HepG2 (cell line): ENCODE data around the gene NRL. TPM values are rescaled to one million over a fixed set of nuclear protein-coding genes. Genes with fewer than 3 reads are reported as not detected.

Experiments used
- ARHGAP35 ChIP-seq: sonication (generic); formaldehyde crosslinking; IDR thresholded peaks from 2 replicates; pipeline ENCODE4 v1.9.0; 2022; ENCODE audit warnings: mild to moderate bottlenecking, inconsistent platforms, moderate library complexity, missing genetic modification reagents, borderline replicate concordance
- E2F5 ChIP-seq: sonication (generic); formaldehyde crosslinking; conservative IDR thresholded peaks from 2 replicates; pipeline ENCODE4 v1.4.0; 2020; ENCODE audit warnings: missing genetic modification reagents
- EZH2 ChIP-seq: conservative IDR thresholded peaks from 2 replicates; pipeline ENCODE4 v1.6.1; 2012; ENCODE audit warnings: mild to moderate bottlenecking, low read depth, low read length, moderate library complexity
- HINFP ChIP-seq: sonication (generic); formaldehyde crosslinking; IDR thresholded peaks from 2 replicates; pipeline ENCODE4 v1.4.0; 2020; ENCODE audit warnings: low read depth, mild to moderate bottlenecking, missing genetic modification reagents
- HIVEP1 ChIP-seq: sonication (generic); formaldehyde crosslinking; IDR thresholded peaks from 2 replicates; pipeline ENCODE4 v1.4.0; 2020; ENCODE audit warnings: mild to moderate bottlenecking, missing genetic modification reagents
- HNF1A ChIP-seq, 2 experiments: sonication (generic) in 1 of 2; formaldehyde crosslinking in 1 of 2; IDR thresholded peaks; 2 replicates each; pipeline versions ENCODE4 v1.4.0 to v1.6.1; 2016 to 2020; ENCODE audit warnings: borderline replicate concordance in 1 of 2, low read depth in 1 of 2, mild to moderate bottlenecking in 1 of 2, missing genetic modification reagents in 1 of 2
- HNRNPK ChIP-seq: fragments of 200-400 bp; formaldehyde crosslinking; IDR thresholded peaks from 2 replicates; pipeline ENCODE4 v1.6.1; 2018; ENCODE audit warnings: low read length, low read depth, moderate library complexity, mild to moderate bottlenecking; ENCODE audit not compliant: poor library complexity, severe bottlenecking
- KLF6 ChIP-seq: IDR thresholded peaks from 2 replicates; pipeline ENCODE4 v1.8.0; 2016; ENCODE audit warnings: missing biosample characterization, missing genetic modification reagents
- NR2F6 ChIP-seq, 2 experiments: IDR thresholded peaks; 2 replicates each; pipeline ENCODE4 v1.6.1; 2016; ENCODE audit warnings: antibody characterized with exemption in 1 of 2, mild to moderate bottlenecking in 1 of 2
- POLR2AphosphoS5 ChIP-seq: IDR thresholded peaks from 2 replicates; pipeline ENCODE4 v1.6.1; 2012; ENCODE audit warnings: low read depth, low read length
- RFX1 ChIP-seq: fragments of 450-650 bp; IDR thresholded peaks from 2 replicates; pipeline ENCODE4 v1.6.1; 2017
- TOPORS ChIP-seq: sonication (generic); formaldehyde crosslinking; IDR thresholded peaks from 2 replicates; pipeline ENCODE4 v1.8.0; 2023; ENCODE audit warnings: mild to moderate bottlenecking, missing genetic modification reagents
- ZEB1 ChIP-seq: IDR thresholded peaks from 2 replicates; pipeline ENCODE4 v1.6.1; 2012; ENCODE audit warnings: mild to moderate bottlenecking, low read depth, inconsistent platforms; ENCODE audit not compliant: insufficient replicate concordance
- ZFP41 ChIP-seq: sonication (generic); formaldehyde crosslinking; IDR thresholded peaks from 2 replicates; pipeline ENCODE4 v1.4.0; 2020; ENCODE audit warnings: mild to moderate bottlenecking, missing genetic modification reagents, borderline replicate concordance
- ZFX ChIP-seq: sonication (generic); formaldehyde crosslinking; IDR thresholded peaks from 2 replicates; pipeline ENCODE4 v1.4.0; 2020; ENCODE audit warnings: mild to moderate bottlenecking, low read depth, missing genetic modification reagents, moderate library complexity
- ZNF280D ChIP-seq: sonication (generic); formaldehyde crosslinking; IDR thresholded peaks from 2 replicates; pipeline ENCODE4 v1.5.1; 2020; ENCODE audit warnings: mild to moderate bottlenecking, missing genetic modification reagents
- ZNF703 ChIP-seq: sonication (generic); formaldehyde crosslinking; IDR thresholded peaks from 2 replicates; pipeline ENCODE4 v1.5.1; 2020; ENCODE audit warnings: missing genetic modification reagents, mild to moderate bottlenecking, moderate library complexity, borderline replicate concordance
- ZNF737 ChIP-seq: sonication (generic); formaldehyde crosslinking; IDR thresholded peaks from 2 replicates; pipeline ENCODE4 v1.5.0; 2020; ENCODE audit warnings: missing genetic modification reagents, mild to moderate bottlenecking, borderline replicate concordance
- polyA plus RNA-seq, 8 experiments: library from polyadenylated mRNA; depleted of rRNA in 3 of 8; stranded (reverse) in 7 of 8; unstranded in 1 of 8; fragments of >200 nt; fragmentation: Illumina TruSeq in 4 of 8; extraction: Trizol in 4 of 8; gene quantifications; 2 replicates each; pipeline versions ENCODE4 v1.2.1 to v1.2.3, GENCODE V29; 2011 to 2016; ENCODE audit warnings: low read depth in 4 of 8, missing spikeins in 1 of 8, mixed read lengths in 1 of 8; ENCODE audit not compliant: insufficient read depth in 1 of 8
- total RNA-seq, 5 experiments: library from RNA; depleted of rRNA; stranded (reverse); fragments of >200 nt; fragmentation: Illumina TruSeq; extraction: Trizol; gene quantifications; 2 replicates each; pipeline ENCODE4 v1.2.3, GENCODE V29; 2016; ENCODE audit warnings: low read depth in 1 of 5

Gene NRL
- total and polyA plus RNA-seq, 2 of the 13 experiments (the other 11 are each of a cell fraction or from before 2014, with no cell fraction given), result 2.5 to 4.7 TPM

GRCh38 chr14:24135834-24136683 is 21.3 kb upstream of the NRL start, which contains the start of gene PSME1 (continued):
- TF ChIP-seq HINFP (peak; percentile 72; the same call in 1 of the 2 replicates), ZFP41 (CRISPR knock-in tag) (no peak), HIVEP1 (CRISPR knock-in tag) (peak; percentile 62), ZNF280D (CRISPR knock-in tag) (peak; percentile 47; the same call in 1 of the 2 replicates), HNRNPK (peak; percentile 83), NR2F6 (IDR thresholded peaks at IDR 0.05) (no peak), NR2F6 (CRISPR knock-in tag; IDR thresholded peaks at IDR 0.05) (peak; percentile 72; the same call in 1 of the 2 replicates), RFX1 (no peak), KLF6 (peak; percentile 64; the same call in 1 of the 2 replicates), ZNF737 (no peak), TOPORS (CRISPR knock-in tag) (no peak), POLR2AphosphoS5 (peak; percentile 86), HNF1A (IDR thresholded peaks at IDR 0.05; ENCODE audit: low read depth) (no peak), HNF1A (CRISPR knock-in tag; IDR thresholded peaks at IDR 0.05; ENCODE audit: borderline replicate concordance) (no peak; the same call in 1 of the 2 replicates), ZFX (CRISPR knock-in tag) (peak; percentile 95), E2F5 (CRISPR knock-in tag) (peak; percentile 75), ZEB1 (no peak), ZNF703 (CRISPR knock-in tag) (no peak), EZH2 (no peak), ARHGAP35 (CRISPR knock-in tag) (peak; percentile 95)
